GM15510 (cell line): ENCODE data around the gene RIPK3.

Experiments used
- POLR2A ChIP-seq: IDR thresholded peaks from 3 replicates; pipeline ENCODE4 v1.6.1; 2011; ENCODE audit warnings: borderline replicate concordance; ENCODE audit not compliant: insufficient read length; ENCODE audit errors: extremely low read depth

The RIPK3 gene

GRCh38 chr14:24337144-24337823 lies 2.5 kb downstream of the RIPK3 start:
- TF ChIP-seq POLR2A: no peak

GRCh38 chr14:24335461-24336171 lies 4.2 kb downstream of the RIPK3 start:
- no peak for TF ChIP-seq POLR2A

- TF ChIP-seq POLR2A: no peak
Measured at GRCh38 chr14:24334431-24335291, 5.1 kb downstream of the RIPK3 start, which contains the start of gene ADCY4. ADCY4 (minus strand) TSS chr14:24335071; CDS start chr14:24334652, 419 bp downstream.

- TF ChIP-seq POLR2A: no peak
Measured at GRCh38 chr14:24332268-24332993, 7.4 kb downstream of the RIPK3 start.

- no peak for TF ChIP-seq POLR2A
Measured at GRCh38 chr14:24331731-24332267, 8.0 kb downstream of the RIPK3 start.

GRCh38 chr14:24330973-24331674 lies 8.7 kb downstream of the RIPK3 start:
- TF ChIP-seq POLR2A: no peak

- no peak for TF ChIP-seq POLR2A
Measured at GRCh38 chr14:24329736-24330135, 10.1 kb downstream of the RIPK3 start.

- TF ChIP-seq POLR2A: no peak
Measured at GRCh38 chr14:24329073-24329663, 10.6 kb downstream of the RIPK3 start.

- TF ChIP-seq POLR2A: no peak
Measured at GRCh38 chr14:24327303-24327702, 12.5 kb downstream of the RIPK3 start.

- no peak for TF ChIP-seq POLR2A
Measured at GRCh38 chr14:24325963-24326362, 13.8 kb downstream of the RIPK3 start.

GRCh38 chr14:24325041-24325530 lies 14.7 kb downstream of the RIPK3 start:
- no peak for TF ChIP-seq POLR2A

- TF ChIP-seq POLR2A: no peak
Measured at GRCh38 chr14:24324024-24324423, 15.8 kb downstream of the RIPK3 start.

GRCh38 chr14:24323341-24323740 lies 16.4 kb downstream of the RIPK3 start:
- no peak for TF ChIP-seq POLR2A

GRCh38 chr14:24322672-24323071 lies 17.1 kb downstream of the RIPK3 start:
- no peak for TF ChIP-seq POLR2A
